Mucosa of descending colon (tissue), 3 donors: ENCODE measurements around the gene USP36. TPM values are rescaled to one million over a fixed set of nuclear protein-coding genes. Genes with fewer than 3 reads are reported as not detected.
A peak's percentile ranks its signal among the peaks of the same experiment; 100 is the strongest.

ENCODE experiments used
- ATAC-seq: fragments of 200-7000 bp; cut with Tn5 transposase; one replicate; pipeline ENCODE4 v1.9.1; 2020; ENCODE audit warnings: mild to moderate bottlenecking, moderate library complexity
- DNase-seq, 3 donors: peaks; one replicate each; pipeline ENCODE4 v3.0.0-alpha.2; 2020
- H3K36me3 ChIP-seq: fragments of 200-600 bp; one replicate; pipeline ENCODE4 v1.8.0; 2021; ENCODE audit warnings: low read depth, mild to moderate bottlenecking
- H3K4me1 ChIP-seq: fragments of 200-600 bp; one replicate; pipeline ENCODE4 v1.8.0; 2021; ENCODE audit warnings: low read depth, mild to moderate bottlenecking
- H3K4me3 ChIP-seq: fragments of 200-600 bp; one replicate; pipeline ENCODE4 v1.8.0; 2021; ENCODE audit warnings: mild to moderate bottlenecking
- H3K9me3 ChIP-seq: fragments of 200-600 bp; one replicate; pipeline ENCODE4 v1.8.0; 2021; ENCODE audit warnings: mild to moderate bottlenecking
- CTCF ChIP-seq: fragments of 200-600 bp; IDR thresholded peaks from one replicate; pipeline ENCODE4 v1.8.0; 2022; ENCODE audit warnings: antibody characterized with exemption, mild to moderate bottlenecking
- intact Hi-C, 2 donors: fragments of 100-400 bp; cut with DNase I in 1 of 2; cut with micrococcal nuclease in 1 of 2; formaldehyde crosslinking; loops; one replicate each; pipeline versions ENCODE4 v1.11.0 to v1.11.1; 2022; cut with DNase I, micrococcal nuclease
- total RNA-seq, 3 donors: library from RNA; stranded (reverse); fragmentation: NEBNext Ultra II Directional in 2 of 3; extraction: Animal tissue kit (Norgen Biotek cat#: 25700) in 2 of 3; gene quantifications; one replicate each; pipeline versions ENCODE4 v1.2.1 to v1.2.4, GENCODE V29; 2021 to 2023
- donor health status: DM: no; HTN: no; CAD: no; lungs with moderate emphysema.
- donor health status: DM: no; HTN: no; CAD: no.
- donor health status: DM: no; HTN: yes; CAD: no.

Gene USP36
- total RNA-seq, 3 donors from 2014 or later: 36.0 to 67.7 (median 41.4) TPM

GRCh38 chr17:78791840-78792709 is 48.5 kb downstream of the USP36 start:
- intact Hi-C loops: loop anchor here in 1 of 2 donors (10.0 kb wide), 1 partner anchor 297 kb away; no protein-coding TSS in a partner anchor
- TF ChIP-seq CTCF: no peak
- no peak for DNase-seq
- Histone ChIP-seq H3K4me3 (no peak overlapping the region), H3K36me3 (no peaks in the 10 kb centered on the region), H3K4me1 (peaks cover 14% of the 10 kb centered on the region), H3K9me3 (no peaks in the 10 kb centered on the region)
- no peak for ATAC-seq

- DNase-seq: no peak
- no peak for ATAC-seq
- no peak for TF ChIP-seq CTCF
- no peaks in the 10 kb centered on the region for H3K9me3 ChIP-seq
- H3K36me3 ChIP-seq: no peaks in the 10 kb centered on the region
- H3K4me1 ChIP-seq: peaks cover 14% of the 10 kb centered on the region
- intact Hi-C loops: loop anchor here in 1 of 2 donors (10.0 kb wide), 1 partner anchor 296 kb away; no protein-coding TSS in a partner anchor
- H3K4me3 ChIP-seq: no peak overlapping the region
Measured at GRCh38 chr17:78790552-78790951, 50.1 kb downstream of the USP36 start.

- Histone ChIP-seq H3K4me3 (no peak overlapping the region), H3K9me3 (no peaks in the 10 kb centered on the region), H3K4me1 (peaks cover 14% of the 10 kb centered on the region), H3K36me3 (no peaks in the 10 kb centered on the region)
- peak; percentile 87 to 92 (median 90) for DNase-seq
- peak; percentile 85 for ATAC-seq
- no peak for TF ChIP-seq CTCF
- intact Hi-C loops: loop anchor here in 1 of 2 donors (10.0 kb wide), 1 partner anchor 295 kb away; no protein-coding TSS in a partner anchor
Measured at GRCh38 chr17:78789663-78790181, 50.9 kb downstream of the USP36 start.

GRCh38 chr17:78789149-78789662 is 51.4 kb downstream of the USP36 start:
- Histone ChIP-seq H3K36me3 (no peaks in the 10 kb centered on the region), H3K9me3 (no peaks in the 10 kb centered on the region), H3K4me1 (peaks cover 15% of the 10 kb centered on the region), H3K4me3 (no peak overlapping the region)
- intact Hi-C loops: no loop called here
- ATAC-seq (peak; percentile 35), DNase-seq (no peak)
- TF ChIP-seq CTCF: no peak

- Histone ChIP-seq H3K9me3 (no peaks in the 10 kb centered on the region), H3K36me3 (no peaks in the 10 kb centered on the region), H3K4me3 (no peak overlapping the region), H3K4me1 (peaks cover 23% of the 10 kb centered on the region)
- ATAC-seq (no peak), DNase-seq (peak in 1 of 3 donors; percentile 29)
- TF ChIP-seq CTCF: no peak
- intact Hi-C loops: no loop called here
Measured at GRCh38 chr17:78788451-78788850, 52.2 kb downstream of the USP36 start.
